Amygdala (tissue), 56 donors: ENCODE data around the gene TRIM45.
"Not testable (repeated sequence)": the region's sequence is repeated elsewhere in the genome, so short reads cannot be mapped to it uniquely, and the experiment has no call there.

Source experiments
- DNase-seq, 56 donors: peaks; one replicate each; lab custom pipeline; 2025; lab: John Stamatoyannopoulos, UW

Gene TRIM45

GRCh38 chr1:117105722-117106121 is 15.8 kb downstream of the TRIM45 start:
- no peak for DNase-seq

GRCh38 chr1:117104986-117105385 is 16.6 kb downstream of the TRIM45 start:
- no peak for DNase-seq

GRCh38 chr1:117101858-117102257 is 19.7 kb downstream of the TRIM45 start:
- not testable (repeated sequence) for DNase-seq

GRCh38 chr1:117101334-117101733 is 20.2 kb downstream of the TRIM45 start:
- DNase-seq: no peak

- DNase-seq: no peak
Measured at GRCh38 chr1:117098287-117098890, 23.2 kb downstream of the TRIM45 start.

GRCh38 chr1:117097443-117097842 is 24.1 kb downstream of the TRIM45 start:
- DNase-seq: no peak

- no peak for DNase-seq
Measured at GRCh38 chr1:117096951-117097408, 24.6 kb downstream of the TRIM45 start.

- no peak for DNase-seq
Measured at GRCh38 chr1:117094841-117095604, 26.5 kb downstream of the TRIM45 start.

GRCh38 chr1:117093870-117094621 is 27.5 kb downstream of the TRIM45 start:
- peak in 8 of 56 donors; percentile 4 to 22 (median 8) for DNase-seq

- DNase-seq: peak in 10 of 56 donors; percentile 12 to 55 (median 26)
Measured at GRCh38 chr1:117093091-117093534, 28.4 kb downstream of the TRIM45 start.

GRCh38 chr1:117092594-117092993 is 29.0 kb downstream of the TRIM45 start:
- DNase-seq: no peak

- no peak for DNase-seq
Measured at GRCh38 chr1:117089996-117090395, 31.6 kb downstream of the TRIM45 start.

- DNase-seq: no peak
Measured at GRCh38 chr1:117087686-117088085, 33.9 kb downstream of the TRIM45 start.

GRCh38 chr1:117084231-117084630 is 37.3 kb downstream of the TRIM45 start:
- DNase-seq: no peak

GRCh38 chr1:117079737-117080136 is 41.8 kb downstream of the TRIM45 start:
- no peak for DNase-seq

- no peak for DNase-seq
Measured at GRCh38 chr1:117077267-117077666, 44.3 kb downstream of the TRIM45 start.

- no peak for DNase-seq
Measured at GRCh38 chr1:117076648-117077047, 44.9 kb downstream of the TRIM45 start.

- no peak for DNase-seq
Measured at GRCh38 chr1:117070124-117070523, 51.4 kb downstream of the TRIM45 start.

GRCh38 chr1:117069220-117069844 is 52.2 kb downstream of the TRIM45 start:
- no peak for DNase-seq

- DNase-seq: peak in 13 of 56 donors; percentile 6 to 30 (median 21)
Measured at GRCh38 chr1:117068580-117068979, 53.0 kb downstream of the TRIM45 start.
